A673 (cell line): ENCODE data around the gene SNORC.

ENCODE experiments used
- EZH2 ChIP-seq: fragments of 200-600 bp; sonication (generic); IDR thresholded peaks from 2 replicates; pipeline ENCODE4 v1.6.1; 2017; ENCODE audit warnings: borderline replicate concordance, low read depth, mild to moderate bottlenecking, mixed read lengths, antibody characterized with exemption, low read length; ENCODE audit not compliant: poor library complexity, severe bottlenecking
- TF ChIP-seq, protein P1 (sequence below): fragments of 300-800, 200-600 bp; sonication (generic); conservative IDR thresholded peaks from 2 replicates; pipeline ENCODE4 v1.5.1; 2017; ENCODE audit warnings: low read depth, mild to moderate bottlenecking, antibody characterized with exemption, low read length, moderate library complexity, mixed read lengths

GRCh38 chr2:232878855-232879617, 9.0 kb downstream of the SNORC start:
- TF ChIP-seq, protein P1, sequence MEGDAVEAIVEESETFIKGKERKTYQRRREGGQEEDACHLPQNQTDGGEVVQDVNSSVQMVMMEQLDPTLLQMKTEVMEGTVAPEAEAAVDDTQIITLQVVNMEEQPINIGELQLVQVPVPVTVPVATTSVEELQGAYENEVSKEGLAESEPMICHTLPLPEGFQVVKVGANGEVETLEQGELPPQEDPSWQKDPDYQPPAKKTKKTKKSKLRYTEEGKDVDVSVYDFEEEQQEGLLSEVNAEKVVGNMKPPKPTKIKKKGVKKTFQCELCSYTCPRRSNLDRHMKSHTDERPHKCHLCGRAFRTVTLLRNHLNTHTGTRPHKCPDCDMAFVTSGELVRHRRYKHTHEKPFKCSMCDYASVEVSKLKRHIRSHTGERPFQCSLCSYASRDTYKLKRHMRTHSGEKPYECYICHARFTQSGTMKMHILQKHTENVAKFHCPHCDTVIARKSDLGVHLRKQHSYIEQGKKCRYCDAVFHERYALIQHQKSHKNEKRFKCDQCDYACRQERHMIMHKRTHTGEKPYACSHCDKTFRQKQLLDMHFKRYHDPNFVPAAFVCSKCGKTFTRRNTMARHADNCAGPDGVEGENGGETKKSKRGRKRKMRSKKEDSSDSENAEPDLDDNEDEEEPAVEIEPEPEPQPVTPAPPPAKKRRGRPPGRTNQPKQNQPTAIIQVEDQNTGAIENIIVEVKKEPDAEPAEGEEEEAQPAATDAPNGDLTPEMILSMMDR: no peak
- TF ChIP-seq EZH2: no peak
